Astrocyte (in vitro differentiated cells and primary cell): ENCODE results near the gene SLC5A3. TPM values are rescaled to one million over a fixed set of nuclear protein-coding genes. Genes with fewer than 3 reads are reported as not detected.

ENCODE experiments used
- DNase-seq: peaks from one replicate; pipeline ENCODE4 v3.0.0-alpha.2; 2010; ENCODE audit warnings: low read depth
- FAIRE-seq: peaks from 2 replicates; lab custom pipeline; 2011; peaks lifted over from hg19 to GRCh38; lab: Jason Lieb, UNC
- H2AFZ ChIP-seq: 2 replicates; pipeline ENCODE4 v1.6.0; 2012; ENCODE audit warnings: low read depth, low read length, inconsistent platforms
- H3K27ac ChIP-seq: 2 replicates; pipeline ENCODE4 v1.5.1; 2011; ENCODE audit warnings: low read depth, low read length, inconsistent platforms
- H3K27me3 ChIP-seq: 2 replicates; pipeline ENCODE4 v1.6.0; 2011; ENCODE audit warnings: low read length, inconsistent platforms; ENCODE audit not compliant: insufficient read depth
- H3K36me3 ChIP-seq: 2 replicates; pipeline ENCODE4 v1.5.1; 2011; ENCODE audit warnings: low read length, inconsistent platforms; ENCODE audit not compliant: insufficient read depth
- H3K4me1 ChIP-seq: 2 replicates; pipeline ENCODE4 v1.5.1; 2011; ENCODE audit warnings: low read length, inconsistent platforms; ENCODE audit not compliant: insufficient read depth
- H3K4me2 ChIP-seq: 2 replicates; pipeline ENCODE4 v1.6.0; 2012; ENCODE audit warnings: low read length, inconsistent platforms
- H3K4me3 ChIP-seq: 2 replicates; pipeline ENCODE4 v1.5.1; 2011; ENCODE audit warnings: low read depth, mild to moderate bottlenecking, low read length, inconsistent platforms; ENCODE audit not compliant: insufficient read depth
- H3K79me2 ChIP-seq: 2 replicates; pipeline ENCODE4 v1.6.0; 2012; ENCODE audit warnings: mild to moderate bottlenecking, low read length, inconsistent platforms; ENCODE audit not compliant: insufficient read depth
- H3K9ac ChIP-seq: 2 replicates; pipeline ENCODE4 v1.6.0; 2012; ENCODE audit warnings: mild to moderate bottlenecking, low read length, inconsistent platforms
- H3K9me3 ChIP-seq: 2 replicates; pipeline ENCODE4 v1.5.1; 2012; ENCODE audit warnings: low read depth, mild to moderate bottlenecking, low read length, inconsistent platforms; ENCODE audit not compliant: insufficient read depth
- H4K20me1 ChIP-seq: 2 replicates; pipeline ENCODE4 v1.6.0; 2012; ENCODE audit warnings: low read length, inconsistent platforms; ENCODE audit not compliant: insufficient read depth
- H3K27ac Mint-ChIP-seq: one replicate; pipeline ENCODE4 v1.8.0; 2021; ENCODE audit warnings: mild to moderate bottlenecking, mixed read lengths; ENCODE audit not compliant: unreplicated experiment
- H3K27me3 Mint-ChIP-seq: one replicate; pipeline ENCODE4 v1.8.0; 2021; ENCODE audit warnings: low read depth, mixed read lengths; ENCODE audit not compliant: unreplicated experiment
- H3K36me3 Mint-ChIP-seq: one replicate; pipeline ENCODE4 v1.8.0; 2021; ENCODE audit warnings: low read depth, mixed read lengths; ENCODE audit not compliant: unreplicated experiment
- H3K4me1 Mint-ChIP-seq: one replicate; pipeline ENCODE4 v1.8.0; 2021; ENCODE audit warnings: low read depth, mixed read lengths; ENCODE audit not compliant: unreplicated experiment
- H3K4me3 Mint-ChIP-seq: one replicate; pipeline ENCODE4 v1.8.0; 2021; ENCODE audit warnings: mild to moderate bottlenecking, moderate library complexity, mixed read lengths; ENCODE audit not compliant: unreplicated experiment
- H3K9me3 Mint-ChIP-seq: one replicate; pipeline ENCODE4 v1.8.0; 2021; ENCODE audit warnings: mild to moderate bottlenecking, mixed read lengths; ENCODE audit not compliant: unreplicated experiment
- CTCF ChIP-seq: IDR thresholded peaks from 2 replicates; pipeline ENCODE4 v1.5.1; 2011; ENCODE audit warnings: low read depth, mild to moderate bottlenecking, inconsistent platforms, low read length, moderate library complexity; ENCODE audit not compliant: insufficient read depth
- EZH2 ChIP-seq: IDR thresholded peaks from 2 replicates; pipeline ENCODE4 v1.6.1; 2012; ENCODE audit warnings: mild to moderate bottlenecking, low read length, inconsistent platforms; ENCODE audit not compliant: insufficient read depth
- total RNA-seq: library from RNA; stranded (reverse); gene quantifications from 2 replicates; pipeline ENCODE4 v1.2.1, GENCODE V29; 2021

The SLC5A3 gene
- total RNA-seq, 1 donor from 2014 or later, result 22.1 TPM

- Mint-ChIP-seq H3K27me3 (no peaks in the 10 kb centered on the region), H3K4me3 (peak overlapping the region; percentile 94), H3K27ac (peak overlapping the region; percentile 13), H3K4me1 (peaks cover 51% of the 10 kb centered on the region), H3K9me3 (no peaks in the 10 kb centered on the region), H3K36me3 (peaks cover 13% of the 10 kb centered on the region)
- Histone ChIP-seq H2AFZ (no peak overlapping the region), H3K4me2 (peak overlapping the region; percentile 97), H3K27ac (no peak overlapping the region), H3K9ac (no peak overlapping the region), H3K36me3 (no peaks in the 10 kb centered on the region), H3K79me2 (peaks cover 53% of the 10 kb centered on the region), H3K9me3 (no peaks in the 10 kb centered on the region), H4K20me1 (peaks cover 47% of the 10 kb centered on the region), H3K4me1 (peaks cover 19% of the 10 kb centered on the region), H3K4me3 (no peak overlapping the region), H3K27me3 (no peaks in the 10 kb centered on the region)
- DNase-seq, result no peak
- no peak for TF ChIP-seq EZH2
- no peak for TF ChIP-seq CTCF
- no peak for FAIRE-seq
Observed at GRCh38 chr21:34075760-34076660, 2.6 kb downstream of the SLC5A3 start.

DNA sequence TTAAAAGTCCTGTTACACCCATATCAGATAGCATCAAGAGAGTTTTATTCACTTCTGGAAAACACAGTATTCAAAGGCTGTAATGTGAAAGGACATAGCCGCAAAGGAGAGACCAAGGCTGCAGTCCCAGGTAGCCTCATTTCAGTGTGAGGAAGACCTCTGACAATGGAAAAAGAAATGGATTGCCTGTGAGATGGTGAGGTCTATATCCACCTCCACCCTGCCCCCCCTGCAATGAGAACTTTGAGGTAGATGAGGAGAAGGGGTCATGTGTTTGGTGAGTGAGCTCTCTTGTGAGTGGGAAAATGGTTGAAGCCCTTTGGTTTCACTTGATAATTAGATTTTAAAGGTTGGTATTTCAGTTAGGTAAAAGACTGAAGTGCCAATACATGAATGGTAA lies 3.5 kb downstream of the SLC5A3 start:
- DNase-seq, result no peak
- peaks cover 19% of the 10 kb centered on the region for H3K4me1 ChIP-seq
- H3K4me3 Mint-ChIP-seq, result peak overlapping the region; percentile 11
- peaks cover 61% of the 10 kb centered on the region for H3K79me2 ChIP-seq
- H3K4me1 Mint-ChIP-seq, result peaks cover 51% of the 10 kb centered on the region
- H2AFZ ChIP-seq, result no peak overlapping the region
- H3K4me2 ChIP-seq, result no peak overlapping the region
- no peaks in the 10 kb centered on the region for H3K27me3 Mint-ChIP-seq
- H3K27ac Mint-ChIP-seq, result peak overlapping the region; percentile 16
- peaks cover 47% of the 10 kb centered on the region for H4K20me1 ChIP-seq
- H3K9ac ChIP-seq, result no peak overlapping the region
- H3K27ac ChIP-seq, result no peak overlapping the region
- H3K27me3 ChIP-seq, result no peaks in the 10 kb centered on the region
- FAIRE-seq, result no peak
- TF ChIP-seq CTCF, result no peak
- no peak for TF ChIP-seq EZH2
- no peaks in the 10 kb centered on the region for H3K9me3 ChIP-seq
- no peaks in the 10 kb centered on the region for H3K9me3 Mint-ChIP-seq
- H3K36me3 ChIP-seq, result no peaks in the 10 kb centered on the region
- H3K4me3 ChIP-seq, result no peak overlapping the region
- peaks cover 13% of the 10 kb centered on the region for H3K36me3 Mint-ChIP-seq

DNA sequence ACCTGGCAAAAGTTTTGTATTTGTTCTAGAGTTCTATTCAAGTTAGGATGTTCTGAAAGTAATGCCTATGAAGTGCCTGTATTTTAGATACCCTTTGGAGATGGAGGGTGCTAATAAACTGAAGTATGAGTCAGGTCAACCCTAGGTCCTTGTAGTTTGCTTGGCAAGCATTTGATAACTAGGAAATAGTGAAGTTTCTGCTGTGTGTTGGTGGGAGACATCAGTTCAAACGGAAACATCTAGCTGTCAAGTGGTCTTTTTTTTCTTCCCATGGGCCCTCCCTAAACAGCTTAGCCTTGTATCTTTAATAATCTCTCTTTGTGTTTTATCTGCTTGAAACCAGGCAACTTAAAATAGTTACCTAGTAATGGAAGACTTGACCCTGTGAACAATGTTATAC lies 4.5 kb downstream of the SLC5A3 start:
- H3K27ac Mint-ChIP-seq, result no peak overlapping the region
- DNase-seq (no peak), FAIRE-seq (no peak)
- H3K27ac ChIP-seq, result no peak overlapping the region
- H3K79me2 ChIP-seq, result peaks cover 72% of the 10 kb centered on the region
- no peaks in the 10 kb centered on the region for H3K9me3 Mint-ChIP-seq
- H2AFZ ChIP-seq, result no peak overlapping the region
- H3K9ac ChIP-seq, result no peak overlapping the region
- no peak for TF ChIP-seq CTCF
- TF ChIP-seq EZH2, result no peak
- H3K4me3 ChIP-seq, result no peak overlapping the region
- H3K4me1 Mint-ChIP-seq, result peaks cover 51% of the 10 kb centered on the region
- no peaks in the 10 kb centered on the region for H3K9me3 ChIP-seq
- H3K36me3 Mint-ChIP-seq, result peaks cover 13% of the 10 kb centered on the region
- H3K4me1 ChIP-seq, result peaks cover 14% of the 10 kb centered on the region
- H3K4me3 Mint-ChIP-seq, result no peak overlapping the region
- no peaks in the 10 kb centered on the region for H3K27me3 Mint-ChIP-seq
- no peaks in the 10 kb centered on the region for H3K27me3 ChIP-seq
- peaks cover 58% of the 10 kb centered on the region for H4K20me1 ChIP-seq
- H3K36me3 ChIP-seq, result peaks cover 3% of the 10 kb centered on the region
- H3K4me2 ChIP-seq, result no peak overlapping the region
